ENCODE measurements around the gene NHEJ1.

DNA sequence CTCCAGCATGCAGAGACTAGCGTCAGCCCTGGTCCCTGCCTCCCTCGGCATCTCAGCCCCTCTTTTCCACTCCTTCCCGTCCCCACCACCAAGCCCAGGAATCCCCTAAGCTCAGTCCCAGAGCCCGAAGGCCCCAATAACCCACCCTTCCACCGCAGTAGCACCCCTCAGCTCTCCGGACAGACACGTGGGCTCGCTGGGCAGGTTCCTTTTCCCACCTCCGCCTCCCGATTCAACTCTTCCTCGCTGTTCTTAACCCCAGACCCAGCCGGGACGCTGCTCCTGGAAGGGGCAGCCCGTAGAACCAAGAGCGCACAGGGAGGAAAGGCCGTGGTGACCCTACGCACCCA, 101.3 kb downstream of the NHEJ1 start:
- TF ChIP-seq POLR2A (IDR thresholded peaks at IDR 0.05; ENCODE audit: low read depth, low read length) (no peak), POLR2AphosphoS5 (IDR thresholded peaks at IDR 0.05; ENCODE audit: low read depth, low read length) (no peak), SPI1 (IDR thresholded peaks at IDR 0.05; ENCODE audit: low read depth, low read length) (no peak)

All from GM12891 (cell line).